HG02973 (cell line): ENCODE measurements around the gene PI4KA.
"Not testable (repeated sequence)": the region's sequence is repeated elsewhere in the genome, so short reads cannot be mapped to it uniquely, and the experiment has no call there.

Source experiments
- ATAC-seq: cut with Tn5 transposase; IDR thresholded peaks from one replicate; pipeline ENCODE4 v1.9.1; 2021; ENCODE audit warnings: moderate library complexity; ENCODE audit not compliant: unreplicated experiment

Gene PI4KA

GRCh38 chr22:20732431-20732830 is 126.2 kb downstream of the PI4KA start:
- ATAC-seq, result not testable (repeated sequence)

GRCh38 chr22:20729194-20729593 is 129.4 kb downstream of the PI4KA start:
- ATAC-seq, result no peak

GRCh38 chr22:20728523-20729190 is 130.0 kb downstream of the PI4KA start:
- no peak for ATAC-seq

GRCh38 chr22:20727118-20728015 is 131.2 kb downstream of the PI4KA start:
- no peak for ATAC-seq

- ATAC-seq, result no peak
Measured at GRCh38 chr22:20725987-20726558, 132.5 kb downstream of the PI4KA start.

GRCh38 chr22:20724676-20725454 is 133.7 kb downstream of the PI4KA start:
- no peak for ATAC-seq

GRCh38 chr22:20721409-20722218 is 137.0 kb downstream of the PI4KA start:
- no peak for ATAC-seq

GRCh38 chr22:20720692-20721408 is 137.8 kb downstream of the PI4KA start:
- no peak for ATAC-seq

- ATAC-seq, result not testable (repeated sequence)
Measured at GRCh38 chr22:20718727-20719126, 139.9 kb downstream of the PI4KA start.

GRCh38 chr22:20717981-20718380 is 140.6 kb downstream of the PI4KA start:
- not testable (repeated sequence) for ATAC-seq

GRCh38 chr22:20717213-20717866 is 141.3 kb downstream of the PI4KA start:
- not testable (repeated sequence) for ATAC-seq

- ATAC-seq, result not testable (repeated sequence)
Measured at GRCh38 chr22:20713116-20713515, 145.5 kb downstream of the PI4KA start.

GRCh38 chr22:20709966-20710365 is 148.6 kb downstream of the PI4KA start:
- not testable (repeated sequence) for ATAC-seq

GRCh38 chr22:20707549-20708118 is 151.0 kb downstream of the PI4KA start:
- not testable (repeated sequence) for ATAC-seq

GRCh38 chr22:20703816-20704609 is 154.6 kb downstream of the PI4KA start:
- peak; percentile 3 for ATAC-seq

- ATAC-seq, result peak; percentile 13
Measured at GRCh38 chr22:20703414-20703806, 155.2 kb downstream of the PI4KA start.

GRCh38 chr22:20702546-20703413 is 155.8 kb downstream of the PI4KA start:
- peak; percentile 73 for ATAC-seq
